HEK293 (cell line): ENCODE measurements around the gene ACSL4.
"Not testable (repeated sequence)": the region's sequence is repeated elsewhere in the genome, so short reads cannot be mapped to it uniquely, and the experiment has no call there.

ENCODE experiments used
- CTCF ChIA-PET: fragments of 350-600 bp; formaldehyde crosslinking; extraction: SDS; loops from one replicate; lab custom pipeline; 2021; ENCODE audit warnings: antibody characterized with exemption; lab: Yijun Ruan, JAX
- POLR2A ChIA-PET: fragments of 300-600 bp; formaldehyde crosslinking; extraction: SDS; loops from one replicate; lab custom pipeline; 2020; ENCODE audit warnings: antibody characterized with exemption, inconsistent platforms; lab: Yijun Ruan, JAX
- H3K27ac ChIP-seq: fragments of 200-500 bp; sonication (Bioruptor generic); 2 replicates; pipeline ENCODE4 v1.5.1; 2014; ENCODE audit warnings: low read depth, low read length, control low read depth, inconsistent platforms; ENCODE audit errors: extremely low read depth
- H3K36me3 ChIP-seq, 2 experiments: fragments of 200-500 bp in 1 of 2; sonication (Bioruptor generic) in 1 of 2; 1 replicate in 1 of 2; 2 replicates in 1 of 2; pipeline ENCODE4 v1.5.1; 2014 to 2017; ENCODE audit warnings: inconsistent platforms in 2 of 2, low read length in 2 of 2; ENCODE audit not compliant: control insufficient read depth in 2 of 2, insufficient read depth in 1 of 2
- H3K4me1 ChIP-seq: fragments of 200-500 bp; sonication (Bioruptor generic); 2 replicates; pipeline ENCODE4 v1.5.1; 2014; ENCODE audit warnings: mild to moderate bottlenecking, low read length, inconsistent platforms; ENCODE audit not compliant: control insufficient read depth, insufficient read depth
- H3K4me3 ChIP-seq: 2 replicates; pipeline ENCODE4 v1.5.1; 2011; ENCODE audit warnings: low read depth, mild to moderate bottlenecking, control low read depth, low read length, moderate library complexity
- H3K9me3 ChIP-seq: fragments of 200-500 bp; sonication (Bioruptor generic); 2 replicates; pipeline ENCODE4 v1.5.1; 2014; ENCODE audit warnings: low read depth, low read length, inconsistent platforms; ENCODE audit not compliant: control insufficient read depth, insufficient read depth
- KLF16 ChIP-seq: fragments of 450-650 bp; formaldehyde crosslinking; IDR thresholded peaks from 2 replicates; pipeline ENCODE4 v1.5.1; 2017; ENCODE audit warnings: missing biosample characterization, missing genetic modification characterization
- KLF8 ChIP-seq: fragments of 450-650 bp; formaldehyde crosslinking; IDR thresholded peaks from 2 replicates; pipeline ENCODE4 v1.5.1; 2016; ENCODE audit warnings: missing biosample characterization, missing genetic modification characterization
- MZF1 ChIP-seq: fragments of 450-650 bp; formaldehyde crosslinking; IDR thresholded peaks from 2 replicates; pipeline ENCODE4 v1.5.1; 2017; ENCODE audit warnings: missing biosample characterization, missing genetic modification characterization, borderline replicate concordance
- OSR2 ChIP-seq: fragments of 450-650 bp; formaldehyde crosslinking; IDR thresholded peaks from 2 replicates; pipeline ENCODE4 v1.5.1; 2016; ENCODE audit warnings: missing biosample characterization, missing genetic modification characterization
- ZBTB17 ChIP-seq: fragments of 450-650 bp; formaldehyde crosslinking; IDR thresholded peaks from 2 replicates; pipeline ENCODE4 v1.5.1; 2016; ENCODE audit warnings: missing biosample characterization, missing genetic modification characterization
- ZBTB20 ChIP-seq: fragments of 450-650 bp; formaldehyde crosslinking; IDR thresholded peaks from 2 replicates; pipeline ENCODE4 v1.5.1; 2016; ENCODE audit warnings: missing biosample characterization, missing genetic modification characterization
- ZFP3 ChIP-seq: fragments of 450-650 bp; formaldehyde crosslinking; IDR thresholded peaks from 2 replicates; pipeline ENCODE4 v1.5.1; 2016; ENCODE audit warnings: low read depth, missing biosample characterization, missing genetic modification characterization
- ZNF19 ChIP-seq: fragments of 450-650 bp; formaldehyde crosslinking; IDR thresholded peaks from 2 replicates; pipeline ENCODE4; 2016; ENCODE audit warnings: missing biosample characterization, missing genetic modification characterization, low read depth
- ZNF341 ChIP-seq: fragments of 450-650 bp; formaldehyde crosslinking; IDR thresholded peaks from 2 replicates; pipeline ENCODE4; 2016; ENCODE audit warnings: low read depth, missing biosample characterization, missing genetic modification characterization
- ZNF394 ChIP-seq: fragments of 450-650 bp; formaldehyde crosslinking; IDR thresholded peaks from 2 replicates; pipeline ENCODE4 v1.5.1; 2016; ENCODE audit warnings: missing biosample characterization, missing genetic modification characterization, mild to moderate bottlenecking, moderate library complexity, borderline replicate concordance
- ZNF48 ChIP-seq: fragments of 450-650 bp; formaldehyde crosslinking; IDR thresholded peaks from 2 replicates; pipeline ENCODE4 v1.5.1; 2016; ENCODE audit warnings: missing biosample characterization, missing genetic modification characterization
- ZNF521 ChIP-seq: fragments of 450-650 bp; formaldehyde crosslinking; IDR thresholded peaks from 2 replicates; pipeline ENCODE4 v1.5.1; 2017; ENCODE audit warnings: missing biosample characterization, mild to moderate bottlenecking, missing genetic modification characterization
- ZNF530 ChIP-seq: fragments of 450-650 bp; formaldehyde crosslinking; IDR thresholded peaks from 2 replicates; pipeline ENCODE4 v1.5.1; 2016; ENCODE audit warnings: low read depth, missing biosample characterization, missing genetic modification characterization
- ZNF549 ChIP-seq: fragments of 450-650 bp; IDR thresholded peaks from 2 replicates; pipeline ENCODE4 v1.5.1; 2018; ENCODE audit warnings: missing biosample characterization, missing genetic modification characterization, mild to moderate bottlenecking, inconsistent platforms, moderate library complexity
- ZNF561 ChIP-seq: fragments of 450-650 bp; IDR thresholded peaks from 2 replicates; pipeline ENCODE4 v1.5.1; 2018; ENCODE audit warnings: missing biosample characterization, missing genetic modification characterization, borderline replicate concordance
- ZNF571 ChIP-seq: fragments of 450-650 bp; formaldehyde crosslinking; IDR thresholded peaks from 2 replicates; pipeline ENCODE4 v1.5.0; 2017; ENCODE audit warnings: missing biosample characterization, missing genetic modification characterization
- ZNF626 ChIP-seq: fragments of 450-650 bp; sonication (Bioruptor Pico); formaldehyde crosslinking; IDR thresholded peaks from 2 replicates; pipeline ENCODE4 v1.5.1; 2018; ENCODE audit warnings: missing biosample characterization, missing genetic modification characterization, inconsistent platforms
- ZNF747 ChIP-seq: fragments of 450-650 bp; formaldehyde crosslinking; IDR thresholded peaks from 2 replicates; pipeline ENCODE4 v1.5.1; 2016; ENCODE audit warnings: missing biosample characterization, missing genetic modification characterization
- ZNF776 ChIP-seq: fragments of 450-650 bp; formaldehyde crosslinking; IDR thresholded peaks from 2 replicates; pipeline ENCODE4 v1.5.0; 2017; ENCODE audit warnings: missing biosample characterization, missing genetic modification characterization, borderline replicate concordance
- ZNF791 ChIP-seq: fragments of 450-650 bp; formaldehyde crosslinking; IDR thresholded peaks from 2 replicates; pipeline ENCODE4 v1.5.1; 2016; ENCODE audit warnings: missing biosample characterization, missing genetic modification characterization
- ZSCAN23 ChIP-seq: fragments of 450-650 bp; formaldehyde crosslinking; IDR thresholded peaks from 2 replicates; pipeline ENCODE4 v1.5.1; 2016; ENCODE audit warnings: missing biosample characterization, missing genetic modification characterization
- ZSCAN30 ChIP-seq: fragments of 450-650 bp; IDR thresholded peaks from 2 replicates; pipeline ENCODE4 v1.5.1; 2018; ENCODE audit warnings: missing biosample characterization, mild to moderate bottlenecking, missing genetic modification characterization, moderate library complexity
- TF ChIP-seq, protein P1 (sequence below): fragments of 450-650 bp; formaldehyde crosslinking; IDR thresholded peaks from 2 replicates; pipeline ENCODE4 v1.5.1; 2016; ENCODE audit warnings: missing biosample characterization, missing genetic modification characterization
- TF ChIP-seq, protein P2 (sequence below): fragments of 450-650 bp; IDR thresholded peaks from 2 replicates; pipeline ENCODE4 v1.5.1; 2018; ENCODE audit warnings: missing biosample characterization, mild to moderate bottlenecking, missing genetic modification characterization
- TF ChIP-seq, protein P3 (sequence below): fragments of 450-650 bp; formaldehyde crosslinking; IDR thresholded peaks from 2 replicates; pipeline ENCODE4 v1.5.1; 2017; ENCODE audit warnings: missing biosample characterization, missing genetic modification characterization
- TF ChIP-seq, protein P4 (sequence below): fragments of 450-650 bp; formaldehyde crosslinking; IDR thresholded peaks from 2 replicates; pipeline ENCODE4 v1.5.1; 2016; ENCODE audit warnings: missing biosample characterization, missing genetic modification characterization
- TF ChIP-seq, protein P5 (sequence below): fragments of 450-650 bp; formaldehyde crosslinking; IDR thresholded peaks from 2 replicates; pipeline ENCODE4 v1.5.1; 2016; ENCODE audit warnings: missing biosample characterization, missing genetic modification characterization

The ACSL4 gene

DNA sequence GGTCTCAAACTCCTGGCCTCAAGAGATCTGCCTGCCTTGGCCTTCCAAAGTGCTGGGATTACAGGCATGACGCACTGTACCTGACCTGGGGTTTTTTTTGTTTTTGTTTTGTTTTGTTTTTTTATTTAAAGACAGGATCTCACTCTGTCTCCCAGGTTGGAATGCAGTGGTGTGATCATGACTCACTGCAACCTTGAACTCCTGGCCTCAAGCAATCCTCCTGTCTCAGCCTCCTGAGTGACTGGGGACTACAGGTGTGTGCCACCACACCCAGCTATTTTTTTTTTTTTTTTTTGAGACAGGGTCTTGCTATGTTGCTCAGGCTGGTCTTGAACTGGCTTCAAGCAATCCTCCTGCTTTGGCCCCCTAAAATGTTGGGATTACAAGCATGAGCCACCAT lies 8.1 kb downstream of the ACSL4 start:
- H3K9me3 ChIP-seq, H3K36me3 ChIP-seq, H3K4me3 ChIP-seq, POLR2A ChIA-PET, H3K4me1 ChIP-seq, H3K27ac ChIP-seq: not testable (repeated sequence)
- CTCF ChIA-PET, result interaction anchor here (0.7 kb wide), 1 partner anchor 13 kb away, joined by 3 read pairs; no protein-coding TSS in a partner anchor

DNA sequence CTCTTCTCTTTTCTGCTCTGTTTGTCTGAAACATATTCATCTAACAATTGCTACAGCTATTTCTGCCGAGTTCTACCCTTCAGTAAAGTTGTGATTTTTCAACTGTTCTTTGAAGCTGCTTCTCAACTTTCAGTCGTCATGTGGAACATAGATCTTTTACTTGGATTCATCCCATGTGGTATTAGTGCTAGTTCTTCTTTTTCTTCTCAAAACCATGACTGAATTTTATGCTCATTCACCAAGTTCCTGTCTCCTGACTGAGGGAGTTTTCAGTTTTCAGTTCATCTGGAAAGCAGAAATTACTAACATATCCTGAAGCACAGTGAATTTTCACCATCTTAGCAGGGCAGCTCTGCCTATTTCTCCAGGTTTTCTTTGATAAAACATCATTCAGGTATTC lies 12.1 kb downstream of the ACSL4 start:
- H3K4me1 ChIP-seq, result 0 out of 2 replicates have a peak, but pooled peaks cover under 1% of the 10 kb centered on the region
- H3K36me3 ChIP-seq, result no peaks in the 10 kb centered on the region
- no peaks in the 10 kb centered on the region for H3K9me3 ChIP-seq
- no peak overlapping the region for H3K4me3 ChIP-seq
- no peak overlapping the region for H3K27ac ChIP-seq
- TF ChIP-seq ZNF48 (tag by site-specific recombination) (no peak), ZNF747 (tag by site-specific recombination) (no peak), ZNF19 (no peak), ZNF571 (no peak), ZNF341 (no peak), ZBTB17 (tag by site-specific recombination) (no peak), MZF1 (tag by site-specific recombination) (no peak), ZBTB20 (tag by site-specific recombination) (no peak), ZNF561 (tag by site-specific recombination) (no peak), ZSCAN23 (tag by site-specific recombination) (no peak), ZNF626 (tag by site-specific recombination) (no peak), KLF16 (tag by site-specific recombination) (no peak), ZNF791 (tag by site-specific recombination) (no peak), ZSCAN30 (tag by site-specific recombination) (no peak), ZNF394 (tag by site-specific recombination) (no peak), OSR2 (tag by site-specific recombination) (no peak), ZNF530 (tag by site-specific recombination) (no peak)
- TF ChIP-seq, protein P1, sequence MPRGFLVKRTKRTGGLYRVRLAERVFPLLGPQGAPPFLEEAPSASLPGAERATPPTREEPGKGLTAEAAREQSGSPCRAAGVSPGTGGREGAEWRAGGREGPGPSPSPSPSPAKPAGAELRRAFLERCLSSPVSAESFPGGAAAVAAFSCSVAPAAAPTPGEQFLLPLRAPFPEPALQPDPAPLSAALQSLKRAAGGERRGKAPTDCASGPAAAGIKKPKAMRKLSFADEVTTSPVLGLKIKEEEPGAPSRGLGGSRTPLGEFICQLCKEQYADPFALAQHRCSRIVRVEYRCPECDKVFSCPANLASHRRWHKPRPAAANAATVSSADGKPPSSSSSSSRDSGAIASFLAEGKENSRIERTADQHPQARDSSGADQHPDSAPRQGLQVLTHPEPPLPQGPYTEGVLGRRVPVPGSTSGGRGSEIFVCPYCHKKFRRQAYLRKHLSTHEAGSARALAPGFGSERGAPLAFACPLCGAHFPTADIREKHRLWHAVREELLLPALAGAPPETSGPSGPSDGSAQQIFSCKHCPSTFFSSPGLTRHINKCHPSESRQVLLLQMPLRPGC, result no peak
- TF ChIP-seq, protein P2, sequence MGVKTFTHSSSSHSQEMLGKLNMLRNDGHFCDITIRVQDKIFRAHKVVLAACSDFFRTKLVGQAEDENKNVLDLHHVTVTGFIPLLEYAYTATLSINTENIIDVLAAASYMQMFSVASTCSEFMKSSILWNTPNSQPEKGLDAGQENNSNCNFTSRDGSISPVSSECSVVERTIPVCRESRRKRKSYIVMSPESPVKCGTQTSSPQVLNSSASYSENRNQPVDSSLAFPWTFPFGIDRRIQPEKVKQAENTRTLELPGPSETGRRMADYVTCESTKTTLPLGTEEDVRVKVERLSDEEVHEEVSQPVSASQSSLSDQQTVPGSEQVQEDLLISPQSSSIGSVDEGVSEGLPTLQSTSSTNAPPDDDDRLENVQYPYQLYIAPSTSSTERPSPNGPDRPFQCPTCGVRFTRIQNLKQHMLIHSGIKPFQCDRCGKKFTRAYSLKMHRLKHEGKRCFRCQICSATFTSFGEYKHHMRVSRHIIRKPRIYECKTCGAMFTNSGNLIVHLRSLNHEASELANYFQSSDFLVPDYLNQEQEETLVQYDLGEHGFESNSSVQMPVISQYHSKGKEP, result no peak
- TF ChIP-seq, protein P3, sequence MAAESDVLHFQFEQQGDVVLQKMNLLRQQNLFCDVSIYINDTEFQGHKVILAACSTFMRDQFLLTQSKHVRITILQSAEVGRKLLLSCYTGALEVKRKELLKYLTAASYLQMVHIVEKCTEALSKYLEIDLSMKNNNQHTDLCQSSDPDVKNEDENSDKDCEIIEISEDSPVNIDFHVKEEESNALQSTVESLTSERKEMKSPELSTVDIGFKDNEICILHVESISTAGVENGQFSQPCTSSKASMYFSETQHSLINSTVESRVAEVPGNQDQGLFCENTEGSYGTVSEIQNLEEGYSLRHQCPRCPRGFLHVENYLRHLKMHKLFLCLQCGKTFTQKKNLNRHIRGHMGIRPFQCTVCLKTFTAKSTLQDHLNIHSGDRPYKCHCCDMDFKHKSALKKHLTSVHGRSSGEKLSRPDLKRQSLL (tag by site-specific recombination), result no peak
- POLR2A ChIA-PET, result no interaction called here
- CTCF ChIA-PET, result interaction anchor here (0.6 to 12.8 kb wide), 4 partner anchors 63 to 170 kb away, joined by 3 to 180 read pairs (median 7); no protein-coding TSS in a partner anchor

DNA sequence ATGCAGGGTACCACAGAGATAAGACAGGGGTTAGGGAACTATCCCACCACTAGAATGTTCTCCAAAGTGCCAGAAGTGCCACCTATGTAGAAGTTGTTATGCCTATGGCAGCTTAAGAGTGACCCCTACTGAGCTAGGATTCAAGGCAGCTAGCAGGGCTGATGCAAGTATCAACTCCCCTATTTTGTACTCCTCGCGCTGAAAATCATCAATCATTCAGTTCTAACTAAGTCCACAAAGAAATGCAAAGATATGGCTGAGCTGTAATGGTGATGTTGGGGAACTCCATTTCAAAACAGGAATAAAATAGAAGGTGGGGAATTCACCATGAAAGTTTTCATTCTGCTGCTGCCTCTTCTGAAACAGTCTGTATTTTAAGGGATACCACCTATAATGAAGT lies 13.8 kb downstream of the ACSL4 start:
- CTCF ChIA-PET, result interaction anchor here (0.5 to 12.8 kb wide), 7 partner anchors 127 to 234 kb away, joined by 3 to 180 read pairs (median 5); no protein-coding TSS in a partner anchor
- TF ChIP-seq ZNF776 (no peak), KLF8 (tag by site-specific recombination) (no peak), ZNF521 (tag by site-specific recombination) (no peak), ZNF549 (no peak), ZFP3 (tag by site-specific recombination) (no peak)
- TF ChIP-seq, protein P4, sequence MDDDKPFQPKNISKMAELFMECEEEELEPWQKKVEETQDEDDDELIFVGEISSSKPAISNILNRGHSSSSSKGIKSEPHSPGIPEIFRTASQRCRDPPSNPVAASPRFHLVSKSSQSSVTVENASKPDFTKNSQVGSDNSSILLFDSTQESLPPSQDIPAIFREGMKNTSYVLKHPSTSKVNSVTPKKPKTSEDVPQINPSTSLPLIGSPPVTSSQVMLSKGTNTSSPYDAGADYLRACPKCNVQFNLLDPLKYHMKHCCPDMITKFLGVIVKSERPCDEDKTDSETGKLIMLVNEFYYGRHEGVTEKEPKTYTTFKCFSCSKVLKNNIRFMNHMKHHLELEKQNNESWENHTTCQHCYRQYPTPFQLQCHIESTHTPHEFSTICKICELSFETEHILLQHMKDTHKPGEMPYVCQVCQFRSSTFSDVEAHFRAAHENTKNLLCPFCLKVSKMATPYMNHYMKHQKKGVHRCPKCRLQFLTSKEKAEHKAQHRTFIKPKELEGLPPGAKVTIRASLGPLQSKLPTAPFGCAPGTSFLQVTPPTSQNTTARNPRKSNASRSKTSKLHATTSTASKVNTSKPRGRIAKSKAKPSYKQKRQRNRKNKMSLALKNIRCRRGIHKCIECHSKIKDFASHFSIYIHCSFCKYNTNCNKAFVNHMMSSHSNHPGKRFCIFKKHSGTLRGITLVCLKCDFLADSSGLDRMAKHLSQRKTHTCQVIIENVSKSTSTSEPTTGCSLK (tag by site-specific recombination), result no peak
- TF ChIP-seq, protein P5, sequence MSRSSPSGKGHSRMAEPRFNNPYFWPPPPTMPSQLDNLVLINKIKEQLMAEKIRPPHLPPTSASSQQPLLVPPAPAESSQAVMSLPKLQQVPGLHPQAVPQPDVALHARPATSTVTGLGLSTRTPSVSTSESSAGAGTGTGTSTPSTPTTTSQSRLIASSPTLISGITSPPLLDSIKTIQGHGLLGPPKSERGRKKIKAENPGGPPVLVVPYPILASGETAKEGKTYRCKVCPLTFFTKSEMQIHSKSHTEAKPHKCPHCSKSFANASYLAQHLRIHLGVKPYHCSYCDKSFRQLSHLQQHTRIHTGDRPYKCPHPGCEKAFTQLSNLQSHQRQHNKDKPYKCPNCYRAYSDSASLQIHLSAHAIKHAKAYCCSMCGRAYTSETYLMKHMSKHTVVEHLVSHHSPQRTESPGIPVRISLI, result no peak

More for the DNA sequence above, 13.8 kb downstream of the ACSL4 start:
- POLR2A ChIA-PET, result no interaction called here
- no peaks in the 10 kb centered on the region for H3K9me3 ChIP-seq
- no peaks in the 10 kb centered on the region for H3K36me3 ChIP-seq
- H3K4me3 ChIP-seq, result no peak overlapping the region
- 0 out of 2 replicates have a peak, but pooled peaks cover 2% of the 10 kb centered on the region for H3K4me1 ChIP-seq
- no peak overlapping the region for H3K27ac ChIP-seq
